GM12874 (cell line): ENCODE data around the gene SLC1A4.

Experiments used
- TF ChIP-seq, protein P1 (sequence below): IDR thresholded peaks from 2 replicates; pipeline ENCODE4 v1.5.1; 2011; ENCODE audit warnings: low read depth, mild to moderate bottlenecking, control low read depth, low read length, moderate library complexity; ENCODE audit not compliant: insufficient read depth

Gene SLC1A4

DNA sequence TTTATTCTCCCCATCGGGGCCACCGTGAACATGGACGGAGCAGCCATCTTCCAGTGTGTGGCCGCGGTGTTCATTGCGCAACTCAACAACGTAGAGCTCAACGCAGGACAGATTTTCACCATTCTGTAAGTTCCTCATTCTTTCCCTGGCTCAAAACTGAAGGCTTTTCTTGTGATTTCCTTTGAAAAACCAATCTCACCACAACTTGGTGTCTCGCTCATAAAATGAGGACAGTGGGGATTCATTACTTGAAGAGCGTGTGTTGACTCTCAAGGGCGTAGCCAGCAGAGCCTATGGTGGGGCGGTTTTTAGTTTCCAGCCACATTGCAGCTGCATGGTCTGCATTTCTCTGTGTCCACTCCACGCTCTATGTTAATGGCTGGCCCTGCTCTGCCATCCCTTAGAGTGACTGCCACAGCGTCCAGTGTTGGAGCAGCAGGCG is 29.0 kb downstream of the SLC1A4 start:
- TF ChIP-seq, protein P1, sequence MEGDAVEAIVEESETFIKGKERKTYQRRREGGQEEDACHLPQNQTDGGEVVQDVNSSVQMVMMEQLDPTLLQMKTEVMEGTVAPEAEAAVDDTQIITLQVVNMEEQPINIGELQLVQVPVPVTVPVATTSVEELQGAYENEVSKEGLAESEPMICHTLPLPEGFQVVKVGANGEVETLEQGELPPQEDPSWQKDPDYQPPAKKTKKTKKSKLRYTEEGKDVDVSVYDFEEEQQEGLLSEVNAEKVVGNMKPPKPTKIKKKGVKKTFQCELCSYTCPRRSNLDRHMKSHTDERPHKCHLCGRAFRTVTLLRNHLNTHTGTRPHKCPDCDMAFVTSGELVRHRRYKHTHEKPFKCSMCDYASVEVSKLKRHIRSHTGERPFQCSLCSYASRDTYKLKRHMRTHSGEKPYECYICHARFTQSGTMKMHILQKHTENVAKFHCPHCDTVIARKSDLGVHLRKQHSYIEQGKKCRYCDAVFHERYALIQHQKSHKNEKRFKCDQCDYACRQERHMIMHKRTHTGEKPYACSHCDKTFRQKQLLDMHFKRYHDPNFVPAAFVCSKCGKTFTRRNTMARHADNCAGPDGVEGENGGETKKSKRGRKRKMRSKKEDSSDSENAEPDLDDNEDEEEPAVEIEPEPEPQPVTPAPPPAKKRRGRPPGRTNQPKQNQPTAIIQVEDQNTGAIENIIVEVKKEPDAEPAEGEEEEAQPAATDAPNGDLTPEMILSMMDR = no peak

GRCh38 chr2:65019010-65019409 is 29.8 kb downstream of the SLC1A4 start:
- TF ChIP-seq, protein P1 = no peak

- TF ChIP-seq, protein P1 = no peak
These were observed 30.5 kb downstream of the SLC1A4 start for GRCh38 chr2:65019675-65020195.

DNA sequence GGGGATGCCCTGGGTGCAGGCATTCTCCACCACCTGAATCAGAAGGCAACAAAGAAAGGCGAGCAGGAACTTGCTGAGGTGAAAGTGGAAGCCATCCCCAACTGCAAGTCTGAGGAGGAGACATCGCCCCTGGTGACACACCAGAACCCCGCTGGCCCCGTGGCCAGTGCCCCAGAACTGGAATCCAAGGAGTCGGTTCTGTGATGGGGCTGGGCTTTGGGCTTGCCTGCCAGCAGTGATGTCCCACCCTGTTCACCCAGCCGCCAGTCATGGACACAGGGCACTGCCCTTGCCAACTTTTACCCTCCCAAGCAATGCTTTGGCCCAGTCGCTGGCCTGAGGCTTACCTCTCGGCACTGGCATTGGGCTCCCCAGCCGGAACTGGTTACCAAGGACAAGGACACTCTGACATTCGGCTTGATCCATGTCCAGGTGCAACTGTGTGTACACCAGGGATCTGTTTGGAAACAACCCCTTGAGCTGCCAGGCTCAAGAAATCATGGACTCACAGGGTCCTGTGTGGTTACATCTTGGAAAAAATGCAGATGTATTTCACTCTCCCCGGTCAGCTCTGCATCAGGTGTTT is 31.8 kb downstream of the SLC1A4 start:
- TF ChIP-seq, protein P1 = no peak

- TF ChIP-seq, protein P1 = no peak
These were observed 32.5 kb downstream of the SLC1A4 start for GRCh38 chr2:65021709-65022108.

DNA sequence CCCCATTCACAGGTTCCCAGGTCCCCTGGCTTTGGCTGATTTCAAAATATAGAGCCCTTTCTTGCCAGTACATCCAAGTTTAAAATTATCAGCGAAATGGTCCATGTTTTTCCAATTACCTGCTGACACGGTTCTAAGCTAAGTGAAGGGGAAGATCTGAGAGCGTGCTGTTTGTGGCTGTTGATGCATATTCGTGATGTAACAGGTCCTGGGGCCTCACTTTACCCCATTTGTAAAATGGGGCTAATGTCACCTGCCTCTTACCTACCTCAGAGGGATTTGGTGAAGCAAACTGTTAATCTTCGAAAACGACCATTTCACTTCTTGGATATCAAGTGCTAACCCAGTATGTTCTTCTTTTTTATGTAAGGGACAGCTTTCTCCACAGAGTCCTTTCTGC is 33.0 kb downstream of the SLC1A4 start:
- TF ChIP-seq, protein P1 = no peak

DNA sequence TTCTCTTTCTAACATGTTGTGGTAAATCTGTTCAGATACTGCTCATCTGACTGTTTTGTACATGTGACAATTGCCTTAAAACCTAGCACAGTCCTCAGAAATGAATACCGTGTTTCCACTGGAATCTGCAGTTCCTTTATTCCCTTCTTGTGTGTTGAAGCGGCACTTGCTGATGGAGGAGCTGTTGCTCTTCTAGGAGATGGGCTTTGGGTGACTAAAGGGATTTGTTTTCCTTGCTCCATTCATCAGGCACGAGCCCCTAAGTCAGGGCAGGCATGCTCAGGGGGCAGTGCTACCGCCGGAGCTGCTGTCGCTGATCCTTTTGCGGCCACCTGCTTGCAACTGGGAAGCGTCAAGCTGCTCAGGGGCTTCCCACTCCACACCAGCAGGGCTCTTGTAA is 34.5 kb downstream of the SLC1A4 start:
- TF ChIP-seq, protein P1 = no peak
